HG02885 (cell line): ENCODE measurements around the gene B3GNT2.
"Not testable (repeated sequence)": the region's sequence is repeated elsewhere in the genome, so short reads cannot be mapped to it uniquely, and the experiment has no call there.

Experiments used
- ATAC-seq: cut with Tn5 transposase; IDR thresholded peaks from one replicate; pipeline ENCODE4 v1.9.1; 2021; ENCODE audit warnings: mild to moderate bottlenecking; ENCODE audit not compliant: unreplicated experiment, poor library complexity

Gene B3GNT2

GRCh38 chr2:62229082-62229605, 33.2 kb downstream of the B3GNT2 start:
- no peak for ATAC-seq

- no peak for ATAC-seq
These were observed 35.6 kb downstream of the B3GNT2 start for GRCh38 chr2:62231541-62231940.

GRCh38 chr2:62234755-62235655, 39.1 kb downstream of the B3GNT2 start:
- no peak for ATAC-seq

GRCh38 chr2:62236499-62236898, 40.6 kb downstream of the B3GNT2 start:
- ATAC-seq: no peak

GRCh38 chr2:62238236-62238635, 42.3 kb downstream of the B3GNT2 start:
- no peak for ATAC-seq

- ATAC-seq: no peak
These were observed 44.6 kb downstream of the B3GNT2 start for GRCh38 chr2:62240546-62240945.

GRCh38 chr2:62243983-62244382, 48.1 kb downstream of the B3GNT2 start:
- ATAC-seq: no peak

- no peak for ATAC-seq
These were observed 52.3 kb downstream of the B3GNT2 start for GRCh38 chr2:62248226-62248625.

GRCh38 chr2:62250239-62250638, 54.3 kb downstream of the B3GNT2 start:
- ATAC-seq: no peak

- ATAC-seq: no peak
These were observed 58.7 kb downstream of the B3GNT2 start for GRCh38 chr2:62254424-62255266.

GRCh38 chr2:62257466-62257865, 61.6 kb downstream of the B3GNT2 start:
- ATAC-seq: no peak

GRCh38 chr2:62263076-62263715, 67.3 kb downstream of the B3GNT2 start:
- ATAC-seq: no peak

GRCh38 chr2:62264186-62264585, 68.3 kb downstream of the B3GNT2 start:
- ATAC-seq: no peak

- no peak for ATAC-seq
These were observed 69.2 kb downstream of the B3GNT2 start for GRCh38 chr2:62265106-62265505.

GRCh38 chr2:62266433-62267038, 70.6 kb downstream of the B3GNT2 start:
- no peak for ATAC-seq

GRCh38 chr2:62267696-62268095, 71.8 kb downstream of the B3GNT2 start:
- no peak for ATAC-seq

GRCh38 chr2:62268681-62269188, 72.8 kb downstream of the B3GNT2 start:
- not testable (repeated sequence) for ATAC-seq

GRCh38 chr2:62270728-62271127, 74.8 kb downstream of the B3GNT2 start:
- ATAC-seq: no peak
